HepG2 (cell line): Measurements from ENCODE around the gene PFKFB2. TPM values are rescaled to one million over a fixed set of nuclear protein-coding genes. Genes with fewer than 3 reads are reported as not detected.

Experiments
- ASH2L ChIP-seq: fragments of 300-600, 200-600 bp; sonication (generic); IDR thresholded peaks from 2 replicates; pipeline ENCODE4 v1.7.0; 2017; ENCODE audit warnings: low read depth, mild to moderate bottlenecking, moderate library complexity, mixed read lengths, low read length; ENCODE audit not compliant: insufficient read length
- ATM ChIP-seq: fragments of 450-650 bp; IDR thresholded peaks from 2 replicates; pipeline ENCODE4 v1.7.1; 2017; ENCODE audit warnings: mild to moderate bottlenecking, borderline replicate concordance
- KDM2A ChIP-seq: sonication (generic); formaldehyde crosslinking; IDR thresholded peaks from 2 replicates; pipeline ENCODE4 v1.4.0; 2020; ENCODE audit warnings: low read depth, missing genetic modification reagents, borderline replicate concordance
- NONO ChIP-seq, 2 experiments: fragments of 450-650 bp in 1 of 2; sonication (generic) in 1 of 2; formaldehyde crosslinking in 1 of 2; IDR thresholded peaks in 1 of 2; conservative IDR thresholded peaks in 1 of 2; 2 replicates each; pipeline versions ENCODE4 v1.6.1 to v1.8.0; 2017 to 2022; ENCODE audit warnings: mild to moderate bottlenecking in 1 of 2, missing genetic modification reagents in 1 of 2, moderate library complexity in 1 of 2
- NR2F2 ChIP-seq: IDR thresholded peaks from 2 replicates; pipeline ENCODE4 v1.6.1; 2012; ENCODE audit warnings: low read depth, inconsistent platforms, borderline replicate concordance
- NR3C1 ChIP-seq: sonication (generic); formaldehyde crosslinking; IDR thresholded peaks from 2 replicates; pipeline ENCODE4 v1.4.0; 2020; ENCODE audit warnings: missing genetic modification reagents
- POLR2G ChIP-seq: fragments of 200-400 bp; formaldehyde crosslinking; IDR thresholded peaks from 2 replicates; pipeline ENCODE4 v1.6.1; 2018; ENCODE audit warnings: mild to moderate bottlenecking, low read depth, low read length, moderate library complexity
- PPARG ChIP-seq: conservative IDR thresholded peaks from 2 replicates; pipeline ENCODE4 v1.6.1; 2016; ENCODE audit warnings: missing biosample characterization, missing genetic modification reagents
- RBFOX2 ChIP-seq: fragments of 200-400 bp; formaldehyde crosslinking; IDR thresholded peaks from 2 replicates; pipeline ENCODE4 v1.6.1; 2017; ENCODE audit warnings: low read depth, mild to moderate bottlenecking, low read length
- RFXANK ChIP-seq: IDR thresholded peaks from 2 replicates; pipeline ENCODE4 v1.6.1; 2016
- RXRA ChIP-seq: sonication (generic); formaldehyde crosslinking; IDR thresholded peaks from 2 replicates; pipeline ENCODE4 v1.5.1; 2020; ENCODE audit warnings: missing genetic modification reagents
- SIN3A ChIP-seq: IDR thresholded peaks from 2 replicates; pipeline ENCODE4 v1.6.1; 2011; ENCODE audit warnings: low read depth, mild to moderate bottlenecking, control low read depth, low read length, borderline replicate concordance
- TCF12 ChIP-seq, 2 experiments: fragments of 450-650 bp in 1 of 2; sonication (generic) in 1 of 2; formaldehyde crosslinking in 1 of 2; IDR thresholded peaks; 2 replicates each; pipeline versions ENCODE4 v1.6.1 to v1.8.0; 2017 to 2022; ENCODE audit warnings: antibody characterized with exemption in 1 of 2, mild to moderate bottlenecking in 1 of 2, missing genetic modification reagents in 1 of 2, moderate library complexity in 1 of 2
- ZBTB7A ChIP-seq: sonication (generic); formaldehyde crosslinking; IDR thresholded peaks from 2 replicates; pipeline ENCODE4 v1.8.0; 2022; ENCODE audit warnings: mild to moderate bottlenecking, missing genetic modification reagents
- ZMYM4 ChIP-seq: sonication (generic); formaldehyde crosslinking; IDR thresholded peaks from 2 replicates; pipeline ENCODE4 v1.8.1; 2023; ENCODE audit warnings: mild to moderate bottlenecking, missing genetic modification reagents
- ZNF10 ChIP-seq: sonication (generic); formaldehyde crosslinking; IDR thresholded peaks from 2 replicates; pipeline ENCODE4 v1.4.0; 2020; ENCODE audit warnings: mild to moderate bottlenecking, low read depth, missing genetic modification reagents, borderline replicate concordance
- ZNF468 ChIP-seq: sonication (generic); formaldehyde crosslinking; IDR thresholded peaks from 2 replicates; pipeline ENCODE4 v1.8.0; 2022; ENCODE audit warnings: mild to moderate bottlenecking, moderate library complexity, missing genetic modification reagents
- ZNF546 ChIP-seq: sonication (generic); formaldehyde crosslinking; conservative IDR thresholded peaks from 2 replicates; pipeline ENCODE4 v1.8.1; 2023; ENCODE audit warnings: mild to moderate bottlenecking, missing genetic modification reagents
- ZNF777 ChIP-seq: sonication (generic); formaldehyde crosslinking; IDR thresholded peaks from 2 replicates; pipeline ENCODE4 v1.4.0; 2020; ENCODE audit warnings: missing genetic modification reagents
- ZNF841 ChIP-seq: sonication (generic); formaldehyde crosslinking; IDR thresholded peaks from 2 replicates; pipeline ENCODE4 v1.8.1; 2023; ENCODE audit warnings: missing genetic modification reagents, borderline replicate concordance
- polyA plus RNA-seq, 8 experiments: library from polyadenylated mRNA; depleted of rRNA in 3 of 8; stranded (reverse) in 7 of 8; unstranded in 1 of 8; fragments of >200 nt; fragmentation: Illumina TruSeq in 4 of 8; extraction: Trizol in 4 of 8; gene quantifications; 2 replicates each; pipeline versions ENCODE4 v1.2.1 to v1.2.3, GENCODE V29; 2011 to 2016; ENCODE audit warnings: low read depth in 4 of 8, missing spikeins in 1 of 8, mixed read lengths in 1 of 8; ENCODE audit not compliant: insufficient read depth in 1 of 8
- total RNA-seq, 5 experiments: library from RNA; depleted of rRNA; stranded (reverse); fragments of >200 nt; fragmentation: Illumina TruSeq; extraction: Trizol; gene quantifications; 2 replicates each; pipeline ENCODE4 v1.2.3, GENCODE V29; 2016; ENCODE audit warnings: low read depth in 1 of 5
- TF ChIP-seq, protein P1 (sequence below): sonication (generic); formaldehyde crosslinking; IDR thresholded peaks from 2 replicates; pipeline ENCODE4 v1.5.0; 2020; ENCODE audit warnings: missing genetic modification reagents
- TF ChIP-seq, protein P2 (sequence below): sonication (generic); formaldehyde crosslinking; IDR thresholded peaks from 2 replicates; pipeline ENCODE4 v1.4.0; 2020; ENCODE audit warnings: low read depth, mild to moderate bottlenecking, missing genetic modification reagents
- TF ChIP-seq, protein P3 (sequence below): sonication (generic); formaldehyde crosslinking; IDR thresholded peaks from 2 replicates; pipeline ENCODE4 v1.4.0; 2020; ENCODE audit warnings: mild to moderate bottlenecking, missing genetic modification reagents
- TF ChIP-seq, protein P4 (sequence below): fragments of 450-650 bp; IDR thresholded peaks from 2 replicates; pipeline ENCODE4 v1.6.1; 2017
- TF ChIP-seq, protein P5 (sequence below): sonication (generic); formaldehyde crosslinking; IDR thresholded peaks from 2 replicates; pipeline ENCODE4 v1.4.0; 2020; ENCODE audit warnings: missing genetic modification reagents

PFKFB2 gene
- total and polyA plus RNA-seq, 2 of the 13 experiments (the other 11 are each of a cell fraction or from before 2014, with no cell fraction given), result 4.6 to 10.6 TPM

DNA sequence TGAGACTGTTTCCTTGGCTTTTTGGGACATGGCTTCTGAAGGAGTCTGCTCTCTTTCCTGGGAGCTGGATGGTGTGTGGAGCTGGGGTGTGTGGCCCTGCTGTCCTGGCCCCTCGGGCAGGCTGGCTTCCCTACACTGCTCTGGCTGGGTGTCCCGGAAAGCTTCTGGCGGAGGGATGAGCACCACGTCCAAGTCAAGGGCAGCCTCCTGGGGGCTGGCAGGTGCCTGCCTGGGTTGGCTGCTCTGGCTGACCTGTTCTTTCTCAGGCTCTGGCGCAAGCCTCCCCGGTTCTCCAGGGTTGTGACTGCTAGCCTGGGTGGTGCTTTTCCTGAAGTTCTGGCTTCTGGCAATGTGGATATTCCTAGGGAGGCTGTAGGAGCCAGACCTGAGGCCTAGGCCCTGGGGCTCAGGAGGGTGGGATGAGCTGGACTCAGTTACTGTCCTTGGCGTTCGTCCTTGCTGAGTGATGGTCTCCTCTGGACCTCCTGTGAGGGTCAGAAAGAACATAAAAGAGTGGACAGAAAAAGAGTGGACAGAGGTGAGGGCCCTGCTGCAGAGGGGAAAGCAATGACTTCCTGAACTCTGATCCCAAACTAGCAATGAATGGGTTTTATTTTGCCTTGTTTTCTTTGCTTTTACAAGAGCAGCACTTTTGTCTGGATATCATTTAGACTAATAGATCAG is 29.9 kb upstream of the PFKFB2 start (continued):
- no peak for TF ChIP-seq TCF12 (IDR thresholded peaks at IDR 0.05)
- TF ChIP-seq TCF12 (CRISPR knock-in tag; IDR thresholded peaks at IDR 0.05), result no peak
- no peak for TF ChIP-seq NR2F2
- no peak for TF ChIP-seq ZNF777 (CRISPR knock-in tag)
- no peak for TF ChIP-seq PPARG
- no peak for TF ChIP-seq NR3C1 (CRISPR knock-in tag)
- TF ChIP-seq, protein P1, sequence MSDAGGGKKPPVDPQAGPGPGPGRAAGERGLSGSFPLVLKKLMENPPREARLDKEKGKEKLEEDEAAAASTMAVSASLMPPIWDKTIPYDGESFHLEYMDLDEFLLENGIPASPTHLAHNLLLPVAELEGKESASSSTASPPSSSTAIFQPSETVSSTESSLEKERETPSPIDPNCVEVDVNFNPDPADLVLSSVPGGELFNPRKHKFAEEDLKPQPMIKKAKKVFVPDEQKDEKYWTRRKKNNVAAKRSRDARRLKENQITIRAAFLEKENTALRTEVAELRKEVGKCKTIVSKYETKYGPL, result no peak
- TF ChIP-seq, protein P2, sequence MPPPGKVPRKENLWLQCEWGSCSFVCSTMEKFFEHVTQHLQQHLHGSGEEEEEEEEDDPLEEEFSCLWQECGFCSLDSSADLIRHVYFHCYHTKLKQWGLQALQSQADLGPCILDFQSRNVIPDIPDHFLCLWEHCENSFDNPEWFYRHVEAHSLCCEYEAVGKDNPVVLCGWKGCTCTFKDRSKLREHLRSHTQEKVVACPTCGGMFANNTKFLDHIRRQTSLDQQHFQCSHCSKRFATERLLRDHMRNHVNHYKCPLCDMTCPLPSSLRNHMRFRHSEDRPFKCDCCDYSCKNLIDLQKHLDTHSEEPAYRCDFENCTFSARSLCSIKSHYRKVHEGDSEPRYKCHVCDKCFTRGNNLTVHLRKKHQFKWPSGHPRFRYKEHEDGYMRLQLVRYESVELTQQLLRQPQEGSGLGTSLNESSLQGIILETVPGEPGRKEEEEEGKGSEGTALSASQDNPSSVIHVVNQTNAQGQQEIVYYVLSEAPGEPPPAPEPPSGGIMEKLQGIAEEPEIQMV (CRISPR knock-in tag), result no peak
- TF ChIP-seq RBFOX2, result no peak
- no peak for TF ChIP-seq SIN3A
- TF ChIP-seq ATM, result no peak
- TF ChIP-seq, protein P3, sequence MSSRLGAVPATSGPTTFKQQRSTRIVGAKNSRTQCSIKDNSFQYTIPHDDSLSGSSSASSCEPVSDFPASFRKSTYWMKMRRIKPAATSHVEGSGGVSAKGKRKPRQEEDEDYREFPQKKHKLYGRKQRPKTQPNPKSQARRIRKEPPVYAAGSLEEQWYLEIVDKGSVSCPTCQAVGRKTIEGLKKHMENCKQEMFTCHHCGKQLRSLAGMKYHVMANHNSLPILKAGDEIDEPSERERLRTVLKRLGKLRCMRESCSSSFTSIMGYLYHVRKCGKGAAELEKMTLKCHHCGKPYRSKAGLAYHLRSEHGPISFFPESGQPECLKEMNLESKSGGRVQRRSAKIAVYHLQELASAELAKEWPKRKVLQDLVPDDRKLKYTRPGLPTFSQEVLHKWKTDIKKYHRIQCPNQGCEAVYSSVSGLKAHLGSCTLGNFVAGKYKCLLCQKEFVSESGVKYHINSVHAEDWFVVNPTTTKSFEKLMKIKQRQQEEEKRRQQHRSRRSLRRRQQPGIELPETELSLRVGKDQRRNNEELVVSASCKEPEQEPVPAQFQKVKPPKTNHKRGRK (CRISPR knock-in tag), result no peak
- TF ChIP-seq, protein P4, sequence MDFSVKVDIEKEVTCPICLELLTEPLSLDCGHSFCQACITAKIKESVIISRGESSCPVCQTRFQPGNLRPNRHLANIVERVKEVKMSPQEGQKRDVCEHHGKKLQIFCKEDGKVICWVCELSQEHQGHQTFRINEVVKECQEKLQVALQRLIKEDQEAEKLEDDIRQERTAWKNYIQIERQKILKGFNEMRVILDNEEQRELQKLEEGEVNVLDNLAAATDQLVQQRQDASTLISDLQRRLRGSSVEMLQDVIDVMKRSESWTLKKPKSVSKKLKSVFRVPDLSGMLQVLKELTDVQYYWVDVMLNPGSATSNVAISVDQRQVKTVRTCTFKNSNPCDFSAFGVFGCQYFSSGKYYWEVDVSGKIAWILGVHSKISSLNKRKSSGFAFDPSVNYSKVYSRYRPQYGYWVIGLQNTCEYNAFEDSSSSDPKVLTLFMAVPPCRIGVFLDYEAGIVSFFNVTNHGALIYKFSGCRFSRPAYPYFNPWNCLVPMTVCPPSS, result no peak
- TF ChIP-seq RFXANK (CRISPR knock-in tag), result no peak
- no peak for TF ChIP-seq ZNF841 (CRISPR knock-in tag)
- peak; percentile 18 for TF ChIP-seq ASH2L
- TF ChIP-seq ZMYM4 (CRISPR knock-in tag), result no peak
- TF ChIP-seq, protein P5, sequence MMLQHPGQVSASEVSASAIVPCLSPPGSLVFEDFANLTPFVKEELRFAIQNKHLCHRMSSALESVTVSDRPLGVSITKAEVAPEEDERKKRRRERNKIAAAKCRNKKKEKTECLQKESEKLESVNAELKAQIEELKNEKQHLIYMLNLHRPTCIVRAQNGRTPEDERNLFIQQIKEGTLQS (CRISPR knock-in tag), result no peak
- 0 out of 2 replicates have a peak, but pooled peaks have one; percentile 45 for TF ChIP-seq ZBTB7A (CRISPR knock-in tag)
- no peak for TF ChIP-seq ZNF468 (CRISPR knock-in tag)
- peak; percentile 34; the same call in 1 of the 2 replicates for TF ChIP-seq POLR2G
- no peak for TF ChIP-seq RXRA
- no peak for TF ChIP-seq NONO (IDR thresholded peaks at IDR 0.05)
- TF ChIP-seq NONO (CRISPR knock-in tag; conservative IDR thresholded peaks at IDR 0.05), result no peak
- TF ChIP-seq ZNF10 (CRISPR knock-in tag), result no peak
- no peak for TF ChIP-seq ZNF546 (CRISPR knock-in tag)
- no peak for TF ChIP-seq KDM2A (CRISPR knock-in tag)
